Progenitor cell of endocrine pancreas (in vitro differentiated cells): ENCODE results near the gene EHBP1. TPM values are rescaled to one million over a fixed set of nuclear protein-coding genes. Genes with fewer than 3 reads are reported as not detected.

Experiments
- DNase-seq: peaks from one replicate; pipeline ENCODE4 v3.0.0; 2021; ENCODE audit warnings: low spot score; ENCODE audit not compliant: unreplicated experiment
- H3K27ac Mint-ChIP-seq: 2 replicates; pipeline ENCODE4 v1.8.0; 2021; ENCODE audit warnings: mild to moderate bottlenecking, moderate library complexity, mixed read lengths
- H3K27me3 Mint-ChIP-seq: 2 replicates; pipeline ENCODE4 v1.8.0; 2021; ENCODE audit warnings: mixed read lengths
- H3K36me3 Mint-ChIP-seq: 2 replicates; pipeline ENCODE4 v1.8.0; 2022; ENCODE audit warnings: mixed read lengths; ENCODE audit not compliant: insufficient read depth
- H3K4me1 Mint-ChIP-seq: 2 replicates; pipeline ENCODE4 v1.8.0; 2021; ENCODE audit warnings: low read depth, mixed read lengths
- H3K4me3 Mint-ChIP-seq: 2 replicates; pipeline ENCODE4 v1.8.0; 2021; ENCODE audit warnings: low read depth, mild to moderate bottlenecking, moderate library complexity, mixed read lengths
- H3K9me3 Mint-ChIP-seq: 2 replicates; pipeline ENCODE4 v1.8.0; 2021; ENCODE audit warnings: low read depth, mixed read lengths
- total RNA-seq: library from RNA; stranded (reverse); gene quantifications from 2 replicates; pipeline ENCODE4 v1.2.1, GENCODE V29; 2021
- TF ChIP-seq, protein P1 (sequence below): fragments of 200-600 bp; sonication (generic); IDR thresholded peaks from one replicate; pipeline ENCODE4 v1.5.0; 2021; ENCODE audit warnings: antibody characterized with exemption, mild to moderate bottlenecking; ENCODE audit not compliant: unreplicated experiment

Gene EHBP1
- total RNA-seq, 1 donor from 2014 or later: 45.6 TPM

DNA sequence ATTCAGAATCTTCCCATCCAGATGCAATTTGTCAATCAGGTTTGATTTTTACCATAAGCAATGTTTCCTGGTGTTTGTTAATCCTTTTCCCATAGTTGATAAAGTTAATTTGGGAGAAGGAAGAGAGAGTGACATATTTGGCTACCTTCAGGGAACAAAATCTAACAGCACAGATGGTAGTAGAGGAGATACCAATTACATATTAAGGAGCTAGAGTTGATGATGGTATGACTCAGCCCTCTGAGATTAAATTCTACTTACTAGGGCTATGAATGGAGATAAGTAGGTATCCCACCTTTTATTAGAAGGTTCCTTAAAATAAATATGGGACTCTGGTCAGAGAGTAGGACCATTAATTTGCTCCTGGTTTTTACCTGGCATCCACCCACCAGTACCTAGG, 139.7 kb downstream of the EHBP1 start:
- Mint-ChIP-seq H3K4me1 (no peaks in the 10 kb centered on the region), H3K36me3 (peaks cover 8% of the 10 kb centered on the region), H3K27me3 (no peaks in the 10 kb centered on the region), H3K4me3 (no peak overlapping the region), H3K27ac (no peak overlapping the region), H3K9me3 (peaks cover 3% of the 10 kb centered on the region)
- TF ChIP-seq, protein P1, sequence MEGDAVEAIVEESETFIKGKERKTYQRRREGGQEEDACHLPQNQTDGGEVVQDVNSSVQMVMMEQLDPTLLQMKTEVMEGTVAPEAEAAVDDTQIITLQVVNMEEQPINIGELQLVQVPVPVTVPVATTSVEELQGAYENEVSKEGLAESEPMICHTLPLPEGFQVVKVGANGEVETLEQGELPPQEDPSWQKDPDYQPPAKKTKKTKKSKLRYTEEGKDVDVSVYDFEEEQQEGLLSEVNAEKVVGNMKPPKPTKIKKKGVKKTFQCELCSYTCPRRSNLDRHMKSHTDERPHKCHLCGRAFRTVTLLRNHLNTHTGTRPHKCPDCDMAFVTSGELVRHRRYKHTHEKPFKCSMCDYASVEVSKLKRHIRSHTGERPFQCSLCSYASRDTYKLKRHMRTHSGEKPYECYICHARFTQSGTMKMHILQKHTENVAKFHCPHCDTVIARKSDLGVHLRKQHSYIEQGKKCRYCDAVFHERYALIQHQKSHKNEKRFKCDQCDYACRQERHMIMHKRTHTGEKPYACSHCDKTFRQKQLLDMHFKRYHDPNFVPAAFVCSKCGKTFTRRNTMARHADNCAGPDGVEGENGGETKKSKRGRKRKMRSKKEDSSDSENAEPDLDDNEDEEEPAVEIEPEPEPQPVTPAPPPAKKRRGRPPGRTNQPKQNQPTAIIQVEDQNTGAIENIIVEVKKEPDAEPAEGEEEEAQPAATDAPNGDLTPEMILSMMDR: no peak
- no peak for DNase-seq

DNA sequence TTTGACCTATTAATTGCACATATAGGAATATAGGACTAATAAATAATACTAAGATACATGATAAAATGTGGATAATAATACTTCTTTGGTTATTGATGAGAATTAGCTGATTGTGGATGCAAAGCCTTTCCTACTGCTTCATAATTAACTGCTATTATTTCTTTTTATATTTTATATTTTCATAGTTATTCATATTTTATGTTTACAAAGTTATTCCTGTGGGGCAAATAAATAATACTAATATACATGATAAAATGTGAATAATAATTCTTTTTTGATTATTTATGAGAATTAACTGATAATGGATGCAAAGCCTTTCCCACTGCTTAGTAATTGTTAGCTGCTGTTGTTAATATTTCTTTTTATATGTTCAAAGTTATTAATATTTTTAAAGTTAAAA, 146.7 kb downstream of the EHBP1 start:
- Mint-ChIP-seq H3K4me3 (no peak overlapping the region), H3K9me3 (peaks cover 5% of the 10 kb centered on the region), H3K27me3 (no peaks in the 10 kb centered on the region), H3K36me3 (peaks cover 19% of the 10 kb centered on the region), H3K4me1 (peaks cover 9% of the 10 kb centered on the region), H3K27ac (no peak overlapping the region)
- TF ChIP-seq, protein P1: no peak
- no peak for DNase-seq

DNA sequence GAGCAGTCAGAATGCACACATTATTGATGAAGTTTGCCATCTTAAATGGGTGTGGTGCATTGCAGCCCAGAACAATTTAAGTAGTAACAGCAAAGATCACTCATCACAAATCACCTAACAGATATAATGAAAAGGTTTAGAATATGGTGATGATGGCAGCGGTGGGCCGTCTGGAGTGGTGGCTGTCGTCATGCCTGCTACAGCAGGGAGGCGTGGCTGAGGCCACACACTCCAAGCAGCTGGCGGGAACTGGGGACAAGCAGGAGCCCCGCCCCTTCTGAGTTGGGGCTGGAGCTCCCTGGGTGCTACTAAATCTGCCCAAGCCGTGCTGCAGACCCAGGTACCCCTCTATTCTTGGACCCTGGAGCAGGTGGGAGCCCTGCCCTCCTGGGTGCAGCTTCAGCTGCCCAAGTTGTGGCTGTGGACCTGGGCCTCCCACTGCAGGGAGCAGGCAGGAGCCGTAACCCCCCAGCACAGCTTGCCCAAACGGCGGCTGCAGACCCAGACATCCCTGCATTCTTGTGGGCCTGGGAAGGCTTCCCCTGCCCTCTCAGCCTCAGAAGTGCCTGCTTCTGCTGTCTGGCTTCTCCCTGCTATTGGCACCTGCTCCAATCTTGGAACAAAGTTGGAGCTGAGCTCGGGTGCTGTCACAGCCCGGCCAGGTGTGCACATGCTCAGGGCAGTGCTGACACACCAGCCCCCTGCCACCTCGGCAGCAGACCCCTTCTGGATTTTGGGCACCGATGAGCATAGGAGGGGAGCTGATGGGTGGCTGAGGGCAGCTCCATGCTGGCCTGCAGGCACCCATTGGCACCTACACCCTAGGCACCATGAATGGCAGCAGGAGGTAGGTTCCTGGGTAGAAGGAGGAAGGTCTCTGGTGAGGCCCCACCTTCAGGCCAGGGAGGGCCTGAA, 149.3 kb downstream of the EHBP1 start:
- TF ChIP-seq, protein P1: no peak
- no peak for DNase-seq
- Mint-ChIP-seq H3K4me3 (no peak overlapping the region), H3K27me3 (no peaks in the 10 kb centered on the region), H3K9me3 (peaks cover 5% of the 10 kb centered on the region), H3K4me1 (peaks cover 14% of the 10 kb centered on the region), H3K36me3 (peaks cover 19% of the 10 kb centered on the region), H3K27ac (peak overlapping the region; percentile 47)

DNA sequence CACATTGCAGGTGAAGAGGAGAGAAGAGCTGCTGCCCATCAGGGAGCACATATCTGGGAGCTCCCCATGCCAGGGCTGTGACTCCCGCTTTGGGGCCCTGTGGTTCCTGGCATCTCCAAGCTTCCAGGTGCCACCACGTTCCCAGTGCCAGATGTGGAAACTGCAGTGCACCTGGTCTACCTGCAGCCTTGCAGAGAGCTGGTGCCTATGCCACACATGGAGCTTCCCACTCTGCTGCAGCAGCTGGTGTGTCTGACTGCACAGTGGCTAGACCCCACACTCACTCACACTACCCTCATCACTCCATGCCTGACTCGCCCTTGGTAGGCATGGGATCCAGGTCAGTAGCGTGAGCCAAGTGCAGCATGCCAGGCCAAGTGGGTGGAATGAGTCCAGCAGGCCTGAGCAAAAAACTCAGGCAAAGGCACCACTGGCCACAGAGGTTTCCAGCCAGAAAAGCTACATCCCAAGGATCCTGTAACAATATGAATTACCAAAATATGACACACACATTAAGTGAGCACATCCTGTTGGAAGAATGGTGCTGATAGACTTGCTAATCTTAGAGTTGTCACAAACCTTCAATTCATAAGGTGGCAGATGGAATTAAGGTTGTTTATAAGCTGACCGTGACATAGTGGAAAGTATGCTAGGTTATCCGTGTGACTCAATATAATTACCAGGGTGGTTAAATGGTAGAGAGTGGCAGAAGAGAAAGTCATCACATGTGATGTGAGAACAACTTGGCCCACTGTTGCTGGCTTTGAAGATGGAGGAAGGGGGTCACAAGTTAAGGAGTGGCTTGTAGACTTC, 150.9 kb downstream of the EHBP1 start:
- Mint-ChIP-seq H3K27me3 (no peaks in the 10 kb centered on the region), H3K36me3 (peaks cover 18% of the 10 kb centered on the region), H3K27ac (no peak overlapping the region)

More for the DNA sequence above, 150.9 kb downstream of the EHBP1 start:
- peaks cover 14% of the 10 kb centered on the region for H3K4me1 Mint-ChIP-seq
- peaks cover 5% of the 10 kb centered on the region for H3K9me3 Mint-ChIP-seq
- DNase-seq: no peak
- TF ChIP-seq, protein P1: no peak
- H3K4me3 Mint-ChIP-seq: no peak overlapping the region
